GM21825 (cell line): ENCODE data around the gene RAP1GDS1.
A peak's percentile ranks its signal among the peaks of the same experiment; 100 is the strongest.

Experiments
- ATAC-seq: cut with Tn5 transposase; IDR thresholded peaks from one replicate; pipeline ENCODE4 v1.9.1; 2021; ENCODE audit warnings: mild to moderate bottlenecking, moderate library complexity; ENCODE audit not compliant: unreplicated experiment

Gene RAP1GDS1

DNA sequence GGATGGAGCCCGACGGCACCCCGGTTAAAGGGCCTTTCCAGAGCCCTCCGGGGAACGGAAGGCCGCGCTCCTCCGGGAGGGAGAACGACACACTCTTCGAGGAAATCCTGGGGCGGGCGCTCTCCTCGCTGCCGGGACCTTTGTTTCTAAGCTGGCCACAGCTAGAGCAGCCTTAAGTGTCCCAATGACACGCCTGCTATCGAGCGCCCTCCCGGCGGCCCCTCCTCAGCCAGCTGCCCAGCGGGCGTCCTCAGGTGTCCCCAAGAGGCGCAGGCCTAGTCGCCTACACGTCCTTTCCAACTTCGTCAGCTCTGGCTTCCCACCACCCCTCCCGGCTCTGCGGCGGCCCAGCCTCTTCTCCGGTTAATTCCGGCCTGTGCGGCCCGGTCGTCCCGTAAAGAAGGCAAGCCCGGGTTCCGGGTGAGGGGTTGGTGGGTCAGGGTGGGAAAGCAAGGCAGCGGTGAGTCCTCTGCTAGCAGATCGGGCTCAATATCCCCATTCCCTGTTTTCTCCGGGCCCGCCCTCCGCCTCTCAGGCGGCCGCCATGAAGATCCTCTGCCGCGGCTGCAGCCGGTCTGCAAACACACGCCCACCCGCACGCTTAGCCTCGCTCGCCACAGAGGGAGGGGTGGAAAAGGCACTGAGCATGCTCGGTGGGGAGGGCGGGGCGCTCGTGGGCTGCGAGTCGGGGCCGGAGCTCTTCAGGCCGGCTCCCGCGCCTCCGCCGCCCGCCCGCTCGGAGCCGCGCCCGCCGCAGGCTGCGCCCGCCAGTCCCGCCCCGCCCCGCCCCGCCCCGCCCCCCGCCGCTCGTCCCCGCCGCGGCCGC, at the start of gene RAP1GDS1:
TSS of gene RAP1GDS1 (plus strand) at position 806 of the 826 bp plus-strand sequence. CDS start 182 bp downstream, outside the sequence.
- ATAC-seq = peak; percentile 92

DNA sequence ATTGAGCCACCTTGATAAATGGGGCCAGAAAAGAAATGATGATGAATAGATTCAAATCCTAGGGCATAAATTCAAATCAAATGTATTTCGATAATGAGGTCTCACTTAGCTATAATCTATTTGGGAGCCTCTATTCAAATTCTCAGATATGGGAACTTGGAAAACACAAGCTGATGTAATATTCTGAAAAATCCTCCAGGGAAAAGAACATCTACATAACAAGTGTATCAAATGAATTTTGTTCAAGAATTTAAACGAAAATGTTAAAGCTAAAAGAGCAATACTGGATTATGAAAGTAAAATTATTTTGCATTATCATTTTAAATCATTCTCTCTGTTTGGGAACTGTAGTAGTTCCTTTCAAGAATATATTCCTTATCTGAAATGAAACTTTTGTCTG, 38.9 kb upstream of the RAP1GDS1 start:
- ATAC-seq = no peak

DNA sequence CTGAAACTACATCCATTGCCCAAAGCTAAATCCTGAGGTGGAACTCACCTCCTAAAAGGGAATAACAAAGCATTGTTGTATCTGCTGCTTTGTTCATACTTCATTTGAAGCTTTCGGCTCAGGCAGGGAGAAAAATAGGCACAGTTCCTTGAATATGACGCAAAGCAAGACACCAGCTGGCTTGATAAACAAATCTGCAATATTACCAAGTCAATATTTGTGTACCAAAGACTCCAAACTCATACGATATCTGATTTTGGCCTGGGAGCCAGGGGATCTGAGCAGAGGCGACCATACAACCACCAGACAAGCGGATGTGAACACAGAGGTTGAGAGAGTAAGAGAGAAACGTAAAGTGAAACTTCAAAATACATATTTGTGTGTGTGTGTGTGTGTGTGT, 34.8 kb upstream of the RAP1GDS1 start:
- ATAC-seq = no peak

GRCh38 chr4:98230961-98231360, 30.2 kb upstream of the RAP1GDS1 start:
- no peak for ATAC-seq

DNA sequence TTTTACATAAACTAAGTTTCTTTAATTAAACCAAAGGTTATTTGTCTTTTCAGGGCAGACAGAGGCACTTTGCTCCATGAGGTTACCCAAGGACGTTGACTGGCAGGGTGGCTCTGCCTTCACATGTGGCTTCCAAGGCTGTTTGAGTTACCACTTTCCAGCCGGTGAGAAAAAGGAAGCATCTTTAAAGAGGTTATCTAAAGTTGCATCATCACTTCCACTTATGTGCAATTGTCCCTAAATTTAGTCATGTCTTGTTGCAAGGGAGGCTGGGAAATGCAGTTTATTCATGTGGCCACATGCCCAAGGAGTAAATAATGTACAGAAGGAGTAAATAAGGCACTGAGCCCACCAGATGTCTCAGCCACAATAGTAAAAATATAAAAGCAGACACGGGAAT, 29.0 kb upstream of the RAP1GDS1 start:
- ATAC-seq = no peak

DNA sequence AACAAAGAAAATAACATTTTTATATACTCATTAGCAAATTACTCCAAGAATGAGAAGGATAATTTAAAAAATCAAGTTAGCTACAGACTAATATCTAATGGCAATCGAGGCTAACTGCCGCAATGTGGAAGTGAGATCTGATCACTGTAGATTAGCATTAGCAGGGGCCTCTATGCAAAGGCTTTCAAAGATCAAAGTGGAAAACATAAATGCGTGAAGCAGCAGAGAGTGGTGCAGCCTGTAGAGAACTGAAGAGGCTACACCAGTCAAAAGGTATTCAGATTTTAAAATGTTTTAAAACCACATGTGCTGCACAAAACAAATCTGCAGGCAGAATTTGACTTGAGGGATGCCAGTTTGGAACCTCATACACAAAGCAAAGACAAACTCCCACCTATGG, 24.0 kb upstream of the RAP1GDS1 start:
- no peak for ATAC-seq

DNA sequence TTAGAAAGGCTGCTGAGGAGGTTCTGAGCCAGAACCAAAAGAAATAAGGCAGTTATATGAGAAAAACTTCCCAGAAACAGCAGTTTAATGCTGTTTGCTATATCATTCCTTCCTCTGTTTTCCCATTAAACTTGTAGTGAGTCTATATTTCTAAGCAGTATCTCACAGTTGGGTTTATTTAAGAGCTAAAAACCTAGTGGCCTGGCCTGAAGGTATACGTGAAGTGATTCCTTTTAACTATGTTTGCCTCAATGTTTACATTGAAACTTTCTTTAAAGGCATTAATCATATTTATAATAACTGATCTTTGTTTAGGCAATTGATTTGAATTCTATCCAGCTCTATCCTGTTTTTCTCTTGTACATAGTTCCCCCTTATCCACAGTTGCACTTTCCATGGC, 19.1 kb upstream of the RAP1GDS1 start:
- ATAC-seq = no peak

GRCh38 chr4:98242538-98242937, 18.6 kb upstream of the RAP1GDS1 start:
- no peak for ATAC-seq

DNA sequence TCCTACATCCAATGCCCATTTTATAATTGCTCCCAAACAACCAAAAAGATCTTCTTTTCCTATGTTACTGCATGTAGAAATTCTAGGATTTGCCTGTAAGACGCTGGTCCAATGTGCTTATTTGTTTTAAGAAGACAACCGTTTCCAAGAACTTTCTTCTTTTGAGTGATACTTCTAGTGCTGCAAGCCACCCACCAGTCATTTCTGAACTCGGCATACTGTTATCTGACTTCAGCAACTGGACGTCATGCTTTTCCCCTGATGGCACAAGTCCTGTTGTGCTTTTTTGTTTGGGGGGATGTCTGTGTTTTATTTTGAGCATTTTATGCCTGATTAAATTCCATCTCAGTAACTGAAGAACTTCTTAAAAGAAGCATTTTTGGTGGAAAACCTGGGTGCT, 16.0 kb upstream of the RAP1GDS1 start:
- ATAC-seq = no peak

GRCh38 chr4:98248934-98249333, 12.2 kb upstream of the RAP1GDS1 start:
- ATAC-seq = no peak

- no peak for ATAC-seq
These were observed 11.4 kb upstream of the RAP1GDS1 start for GRCh38 chr4:98249831-98250230.

- ATAC-seq = no peak
These were observed 7.7 kb upstream of the RAP1GDS1 start for GRCh38 chr4:98253499-98253898.

DNA sequence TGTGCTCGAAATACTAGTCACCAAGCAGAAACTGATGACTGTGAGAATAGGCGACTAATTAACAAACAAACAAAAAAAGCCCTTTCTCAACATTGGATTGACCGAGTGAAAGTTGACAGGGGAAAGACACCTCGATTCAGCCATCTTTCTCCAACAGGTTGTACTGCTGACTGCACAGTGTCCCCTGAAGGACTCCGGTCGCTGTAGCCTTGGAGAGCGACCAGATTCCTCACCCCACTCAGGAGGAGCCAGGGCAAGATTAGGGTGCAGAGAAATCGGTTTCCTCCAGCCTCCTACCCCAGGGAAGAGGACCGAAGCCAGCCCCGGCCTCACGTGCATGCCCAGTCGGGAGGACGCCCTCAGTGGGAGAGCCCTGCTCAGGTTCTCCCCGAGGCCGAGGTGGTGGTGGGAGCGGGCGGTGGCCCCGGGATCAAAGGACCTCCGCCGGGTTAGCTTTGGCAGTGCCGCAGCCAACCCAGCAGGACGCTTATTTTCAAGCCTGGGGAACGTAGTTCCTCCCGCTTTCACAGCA, 1.1 kb upstream of the RAP1GDS1 start:
- peak; percentile 17 for ATAC-seq

- ATAC-seq = peak; percentile 25
These were observed 464 bp downstream of the RAP1GDS1 start for GRCh38 chr4:98261405-98262291.

GRCh38 chr4:98262431-98262830, 1.2 kb downstream of the RAP1GDS1 start:
- no peak for ATAC-seq

DNA sequence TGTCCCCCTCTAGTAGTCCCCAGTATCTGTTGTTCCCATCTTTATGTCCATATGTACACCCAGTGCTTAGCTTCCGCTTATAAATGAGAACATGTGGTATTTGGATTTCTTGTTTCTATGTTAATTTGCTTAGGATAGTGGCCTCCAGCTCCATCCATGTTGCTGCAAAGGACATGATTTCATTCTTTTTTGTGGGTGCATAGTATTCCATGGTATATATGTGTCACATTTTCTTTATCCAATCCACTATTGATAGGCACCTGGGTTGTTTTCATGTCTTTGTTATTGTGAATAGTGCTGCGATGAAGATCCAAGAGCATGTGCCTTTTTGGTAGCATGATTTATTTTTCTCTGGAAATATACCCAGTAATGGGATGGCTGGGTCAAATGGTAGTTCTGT, 6.3 kb downstream of the RAP1GDS1 start:
- no peak for ATAC-seq

DNA sequence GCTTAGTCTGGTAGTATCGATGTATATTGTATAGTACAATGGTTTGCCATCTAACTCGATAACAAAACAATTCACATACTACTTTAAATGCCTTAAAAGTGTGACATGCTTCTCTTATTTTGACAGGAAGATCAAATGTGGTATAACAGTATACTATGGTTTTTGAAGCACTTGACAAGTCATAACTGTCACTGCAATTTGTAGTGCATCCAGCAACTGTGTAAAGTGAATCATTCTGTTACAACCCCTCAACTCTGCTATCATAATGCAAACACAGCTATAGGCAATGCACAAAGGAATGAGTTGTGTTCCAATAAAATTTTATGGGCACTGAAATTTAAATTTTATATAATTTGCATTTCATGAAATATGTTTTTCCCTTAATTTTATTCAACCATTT, 14.0 kb downstream of the RAP1GDS1 start:
- ATAC-seq = no peak

DNA sequence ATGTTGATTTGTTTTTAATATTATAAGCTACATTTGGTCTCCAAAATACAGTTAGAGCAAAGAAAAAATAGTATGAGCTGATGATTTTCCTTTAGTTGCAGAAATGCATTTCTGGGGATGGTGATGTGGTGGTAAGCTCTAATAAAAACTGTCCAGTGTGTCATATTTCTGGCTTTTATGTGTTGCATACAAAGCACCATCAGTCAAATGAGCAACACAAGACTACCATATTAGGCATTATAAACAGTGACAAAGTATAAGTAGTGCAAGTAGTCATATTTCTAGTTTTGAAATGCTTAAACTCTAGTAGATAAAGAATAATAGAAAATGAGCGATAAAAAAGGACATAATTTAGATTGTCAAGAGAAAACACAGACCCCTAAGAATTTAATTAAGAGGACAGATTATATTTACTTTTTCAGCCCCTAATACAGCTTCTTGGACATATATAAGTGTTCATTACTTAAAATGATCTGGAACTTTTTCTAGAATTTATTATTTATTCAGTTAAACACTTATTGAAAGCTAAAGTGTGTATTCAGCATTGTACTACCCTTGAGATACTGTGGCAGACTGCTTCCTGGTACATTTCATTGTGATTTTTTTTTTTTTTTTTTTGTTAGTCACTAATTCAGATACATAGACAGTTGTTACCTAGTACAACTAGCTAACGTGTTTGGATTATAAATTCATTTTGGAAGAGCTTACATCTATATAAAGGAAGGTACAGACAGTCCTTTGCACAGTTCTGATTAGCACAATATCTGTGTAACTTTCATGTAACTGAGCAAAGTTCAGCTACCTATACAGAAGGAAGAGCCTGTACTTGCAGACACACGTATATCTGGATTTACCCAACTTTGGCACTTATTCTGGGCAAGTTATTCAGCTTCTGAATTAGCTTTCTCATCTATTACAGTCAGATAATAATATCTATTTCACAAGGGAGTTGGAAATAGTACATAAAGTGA, 22.3 kb downstream of the RAP1GDS1 start:
- no peak for ATAC-seq

DNA sequence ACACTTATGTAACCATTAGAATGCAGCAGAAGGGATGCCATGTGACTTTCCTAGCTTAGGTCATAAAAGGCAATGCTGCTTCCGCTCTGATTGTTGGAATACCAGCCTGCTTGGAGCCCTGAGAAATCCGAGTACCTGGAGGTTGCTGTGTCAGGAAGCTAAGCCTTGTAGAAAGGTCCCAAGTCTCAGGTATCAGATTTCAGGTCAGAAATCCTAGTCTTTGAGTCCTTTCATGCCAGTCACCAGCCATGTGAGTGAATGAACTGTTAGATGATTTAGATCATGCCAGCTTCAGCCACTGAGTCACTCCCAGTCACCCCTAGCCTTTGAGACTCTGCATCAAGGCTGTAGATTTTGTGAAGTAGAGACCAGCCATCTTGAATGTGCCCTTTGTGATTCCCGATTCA, 23.5 kb downstream of the RAP1GDS1 start:
- ATAC-seq = no peak

- ATAC-seq = no peak
These were observed 24.5 kb downstream of the RAP1GDS1 start for GRCh38 chr4:98285676-98286075.
